HG02852 (cell line): ENCODE data around the gene CA5A.

ENCODE experiments used
- ATAC-seq: cut with Tn5 transposase; IDR thresholded peaks from one replicate; pipeline ENCODE4 v1.9.1; 2021; ENCODE audit warnings: mild to moderate bottlenecking, moderate library complexity; ENCODE audit not compliant: unreplicated experiment

CA5A gene

GRCh38 chr16:87841340-87842208 is 94.8 kb downstream of the CA5A start:
- no peak for ATAC-seq

- no peak for ATAC-seq
Observed at GRCh38 chr16:87840271-87840978, 95.9 kb downstream of the CA5A start.

- ATAC-seq = no peak
Observed at GRCh38 chr16:87839542-87840270, 96.6 kb downstream of the CA5A start.

GRCh38 chr16:87838643-87839541 is 97.4 kb downstream of the CA5A start:
- no peak for ATAC-seq
